BLaER1 (cell line): Measurements from ENCODE around the gene CLDN11.
A peak's percentile ranks its signal among the peaks of the same experiment; 100 is the strongest.

Experiments used
- H3K27ac ChIP-seq: shearing (Covaris generic); formaldehyde crosslinking; 2 replicates; pipeline ENCODE4 v1.8.1; 2022
- H3K27me3 ChIP-seq: shearing (Covaris generic); formaldehyde crosslinking; 2 replicates; pipeline ENCODE4 v1.8.1; 2022
- H3K36me3 ChIP-seq: shearing (Covaris generic); formaldehyde crosslinking; 2 replicates; pipeline ENCODE4 v1.8.1; 2022
- H3K4me1 ChIP-seq: shearing (Covaris generic); formaldehyde crosslinking; 2 replicates; pipeline ENCODE4 v1.8.1; 2022
- H3K4me2 ChIP-seq: shearing (Covaris generic); formaldehyde crosslinking; 2 replicates; pipeline ENCODE4 v1.8.1; 2022
- H3K4me3 ChIP-seq: shearing (Covaris generic); formaldehyde crosslinking; 2 replicates; pipeline ENCODE4 v1.8.1; 2022
- H3K9ac ChIP-seq: shearing (Covaris generic); formaldehyde crosslinking; 2 replicates; pipeline ENCODE4 v1.8.1; 2022
- H3K9me3 ChIP-seq: shearing (Covaris generic); formaldehyde crosslinking; 2 replicates; pipeline ENCODE4 v1.8.1; 2022
- H4K20me1 ChIP-seq: shearing (Covaris generic); formaldehyde crosslinking; 2 replicates; pipeline ENCODE4 v1.8.1; 2022
- Cebpa-rat ChIP-seq: shearing (Covaris generic); IDR thresholded peaks from 2 replicates; pipeline ENCODE4 v1.8.1; 2022

Gene CLDN11

DNA sequence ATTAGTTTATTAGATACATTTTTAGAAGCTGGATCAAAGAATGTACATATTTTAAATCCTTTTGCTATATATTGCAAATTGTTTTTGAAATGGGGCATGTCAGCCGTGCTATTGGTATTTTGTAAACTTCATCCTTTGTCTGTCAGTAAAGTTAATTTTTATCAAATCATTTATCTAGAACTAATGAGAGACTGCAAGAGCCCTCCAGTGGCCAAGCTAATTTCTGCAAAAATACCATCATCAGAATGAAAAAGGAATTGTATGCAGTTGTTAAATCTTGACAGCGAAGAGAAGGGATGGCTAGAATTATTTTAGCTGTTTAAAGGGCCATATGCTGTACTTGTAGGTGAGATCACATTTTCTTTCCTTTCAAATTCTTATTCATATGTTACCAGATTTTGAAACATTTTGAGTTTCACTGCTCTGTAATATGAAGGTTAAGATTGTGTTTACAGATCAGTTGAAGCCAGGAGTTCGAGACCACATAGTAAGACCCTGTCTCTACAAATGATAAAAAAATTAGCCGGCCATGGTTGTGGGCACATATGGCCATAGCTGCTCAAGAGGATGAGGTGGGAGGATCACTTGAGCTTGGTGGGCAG lies 8.1 kb upstream of the CLDN11 start:
- no peaks in the 10 kb centered on the region for H4K20me1 ChIP-seq
- no peaks in the 10 kb centered on the region for H3K36me3 ChIP-seq
- H3K4me1 ChIP-seq: no peaks in the 10 kb centered on the region
- no peak overlapping the region for H3K9ac ChIP-seq
- H3K4me3 ChIP-seq: no peak overlapping the region
- no peaks in the 10 kb centered on the region for H3K9me3 ChIP-seq
- H3K27me3 ChIP-seq: no peaks in the 10 kb centered on the region
- no peak overlapping the region for H3K27ac ChIP-seq
- H3K4me2 ChIP-seq: no peak overlapping the region
- TF ChIP-seq Cebpa-rat: no peak

DNA sequence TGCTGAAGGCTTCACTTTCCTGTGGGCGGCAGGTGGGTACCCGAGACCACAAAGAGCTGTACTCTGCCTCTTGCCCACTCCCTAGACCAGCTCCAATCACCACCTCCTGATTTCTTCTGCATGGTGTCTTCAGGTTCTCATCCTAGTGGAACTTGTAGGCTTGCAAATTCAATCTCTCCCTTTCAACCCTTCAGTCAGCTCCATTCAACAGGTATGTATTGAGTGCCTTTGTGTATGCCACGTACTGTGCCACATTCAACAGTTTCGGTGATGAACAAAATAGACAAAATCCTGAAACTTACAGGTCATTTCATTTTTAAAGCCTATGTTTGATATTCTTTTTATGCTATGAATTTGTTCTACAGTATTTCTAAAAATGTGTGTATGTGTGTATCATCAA lies 5.4 kb upstream of the CLDN11 start:
- H3K4me2 ChIP-seq: no peak overlapping the region
- H3K27ac ChIP-seq: no peak overlapping the region
- H3K4me3 ChIP-seq: no peak overlapping the region
- H3K9ac ChIP-seq: no peak overlapping the region
- peaks cover 15% of the 10 kb centered on the region for H3K27me3 ChIP-seq
- 0 out of 2 replicates have a peak, but pooled peaks cover 2% of the 10 kb centered on the region for H3K9me3 ChIP-seq
- no peak for TF ChIP-seq Cebpa-rat
- H3K36me3 ChIP-seq: no peaks in the 10 kb centered on the region
- peaks cover under 1% of the 10 kb centered on the region; the same call in 1 of the 2 replicates for H4K20me1 ChIP-seq
- no peaks in the 10 kb centered on the region for H3K4me1 ChIP-seq

DNA sequence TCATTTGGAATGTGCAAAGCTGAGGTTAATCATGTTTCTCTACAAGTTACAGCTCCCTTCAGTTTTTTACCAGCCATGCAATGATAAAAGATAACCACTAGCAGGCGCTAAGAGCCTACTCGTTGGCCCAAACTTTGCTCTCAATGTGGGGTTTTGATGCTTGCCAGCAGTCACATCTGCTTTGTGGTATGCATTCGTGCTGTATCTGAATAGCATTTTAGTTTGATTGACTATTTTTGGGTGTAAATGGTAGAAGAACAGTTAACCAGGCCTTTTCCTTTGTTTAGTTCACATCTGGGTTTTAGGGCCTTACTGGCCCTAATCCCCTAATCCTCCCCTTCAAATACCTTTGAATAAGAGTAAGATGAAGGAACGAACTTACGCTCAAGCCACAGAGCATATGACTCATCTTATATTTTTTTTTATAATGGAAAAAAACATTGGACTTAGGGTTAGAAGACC lies 4.4 kb upstream of the CLDN11 start:
- TF ChIP-seq Cebpa-rat: no peak

DNA sequence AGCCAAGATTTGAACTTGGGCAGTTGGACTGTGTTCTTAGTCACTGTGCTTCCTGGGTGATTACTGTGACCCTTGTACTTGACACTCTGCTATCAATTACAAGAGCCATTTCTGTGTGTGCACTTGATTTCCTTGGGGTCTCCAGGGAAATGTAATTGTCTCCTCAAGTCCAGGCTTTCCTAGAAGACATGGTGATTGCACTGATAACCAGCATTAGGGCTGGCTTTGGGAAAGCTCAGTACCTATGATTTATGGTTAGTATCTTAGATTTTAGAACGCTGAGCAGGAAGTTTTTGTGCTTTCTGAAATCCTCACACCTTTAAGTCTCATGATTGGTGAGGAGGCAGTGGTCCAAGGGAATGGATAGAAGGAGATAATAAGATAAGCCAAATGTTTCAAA lies 1.6 kb upstream of the CLDN11 start:
- Histone ChIP-seq H3K36me3 (no peaks in the 10 kb centered on the region), H3K4me1 (peaks cover 16% of the 10 kb centered on the region; the same call in 1 of the 2 replicates), H3K4me3 (no peak overlapping the region), H4K20me1 (peaks cover 17% of the 10 kb centered on the region; the same call in 1 of the 2 replicates), H3K4me2 (no peak overlapping the region), H3K9ac (no peak overlapping the region), H3K9me3 (peaks cover 21% of the 10 kb centered on the region), H3K27ac (no peak overlapping the region), H3K27me3 (peaks cover 40% of the 10 kb centered on the region)
- TF ChIP-seq Cebpa-rat: no peak

More for the DNA sequence above, 4.4 kb upstream of the CLDN11 start:
- Histone ChIP-seq H3K4me1 (peaks cover 8% of the 10 kb centered on the region; the same call in 1 of the 2 replicates), H3K4me2 (no peak overlapping the region), H3K9ac (no peak overlapping the region), H3K36me3 (no peaks in the 10 kb centered on the region), H3K27ac (no peak overlapping the region), H3K27me3 (peaks cover 24% of the 10 kb centered on the region), H4K20me1 (peaks cover 10% of the 10 kb centered on the region; the same call in 1 of the 2 replicates), H3K4me3 (no peak overlapping the region), H3K9me3 (peaks cover 11% of the 10 kb centered on the region)

DNA sequence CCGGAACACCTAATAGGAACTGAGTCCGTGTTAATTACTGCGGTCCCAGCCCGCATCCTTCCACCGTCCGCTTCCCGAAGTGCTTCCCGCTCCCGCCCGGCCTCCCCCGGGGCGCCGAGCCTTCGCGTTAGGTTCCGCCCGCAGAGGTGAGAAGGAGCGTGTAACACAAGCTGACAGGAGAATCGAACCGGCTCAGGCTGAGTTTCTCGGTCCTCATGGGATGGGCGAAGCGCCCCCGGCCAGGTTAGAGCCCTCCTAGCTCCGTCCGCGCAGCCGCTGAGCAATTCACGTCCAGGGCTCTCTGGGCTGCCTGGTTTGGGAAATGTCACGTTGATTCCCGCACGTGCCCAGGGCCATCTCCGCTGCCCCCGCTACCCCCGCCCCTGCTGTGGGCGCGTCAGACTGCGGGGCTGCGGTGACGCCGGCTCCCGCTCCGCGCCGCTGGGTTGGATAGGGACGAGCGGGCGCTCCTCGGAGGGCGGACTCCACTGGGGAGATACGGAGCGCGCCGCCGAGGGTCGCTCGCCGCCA lies 954 bp downstream of the CLDN11 start:
- H3K9me3 ChIP-seq: peaks cover 21% of the 10 kb centered on the region
- peak overlapping the region; percentile 40 for H3K4me2 ChIP-seq
- no peak overlapping the region for H3K9ac ChIP-seq
- H3K4me1 ChIP-seq: peaks cover 16% of the 10 kb centered on the region; the same call in 1 of the 2 replicates
- no peaks in the 10 kb centered on the region for H3K36me3 ChIP-seq
- TF ChIP-seq Cebpa-rat: no peak
- no peak overlapping the region for H3K27ac ChIP-seq
- peak overlapping the region; percentile 50 for H3K4me3 ChIP-seq
- H3K27me3 ChIP-seq: peaks cover 40% of the 10 kb centered on the region
- peaks cover 17% of the 10 kb centered on the region; the same call in 1 of the 2 replicates for H4K20me1 ChIP-seq

DNA sequence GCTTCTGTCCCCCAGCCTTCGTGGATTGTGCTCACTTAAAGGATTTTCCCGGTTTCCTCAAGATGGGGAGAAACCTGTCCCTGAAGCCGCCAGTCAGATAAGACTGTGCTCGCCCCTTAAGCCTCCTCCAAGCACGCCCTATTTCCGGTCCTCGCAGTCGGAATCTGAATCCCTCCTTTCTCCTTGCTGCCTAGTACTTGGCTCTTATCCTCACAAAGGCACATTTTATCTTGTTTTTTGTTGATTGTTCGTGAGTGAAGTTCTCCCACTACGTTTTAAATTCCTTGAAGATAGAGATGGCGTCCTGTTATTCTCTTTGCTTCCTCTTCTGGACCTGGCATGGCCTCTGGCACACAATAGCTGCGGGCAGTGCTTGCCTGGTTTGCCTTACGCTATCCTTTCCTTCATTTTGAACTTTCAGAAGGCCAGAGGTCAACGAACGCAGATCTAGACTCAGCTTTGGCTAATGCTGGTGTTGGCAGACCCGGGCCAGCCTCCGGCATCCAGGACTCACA lies 1.7 kb downstream of the CLDN11 start:
- H3K4me2 ChIP-seq: no peak overlapping the region
- H3K27me3 ChIP-seq: peaks cover 40% of the 10 kb centered on the region

DNA sequence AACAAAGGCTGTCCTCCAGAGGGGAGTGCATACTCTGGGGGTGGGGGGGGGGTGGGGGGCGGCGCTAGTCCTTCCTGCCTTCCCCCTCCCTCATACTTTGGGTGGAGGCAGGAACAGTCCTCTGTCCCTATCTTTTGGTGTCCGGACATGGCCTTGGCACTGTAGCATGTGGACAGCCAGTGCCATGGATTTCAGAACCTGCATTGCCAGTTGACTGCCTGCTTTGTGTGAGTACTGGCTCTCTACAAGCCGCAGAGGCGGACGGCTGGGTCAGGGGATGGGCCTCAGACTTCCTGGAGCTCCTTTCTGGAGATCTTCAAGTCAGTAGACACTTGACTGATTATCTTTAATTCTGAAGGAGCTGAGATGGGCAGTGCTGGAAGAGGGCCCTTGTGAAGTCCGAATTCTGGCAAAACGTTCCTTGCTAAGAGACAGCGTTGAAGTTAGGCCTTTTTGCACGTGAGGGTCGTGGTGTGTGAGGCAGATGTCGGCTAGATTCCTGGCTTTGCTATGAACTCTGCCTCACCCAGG lies 2.5 kb downstream of the CLDN11 start:
- Histone ChIP-seq H3K27me3 (peaks cover 40% of the 10 kb centered on the region), H3K4me2 (no peak overlapping the region), H3K9ac (no peak overlapping the region), H3K4me1 (peaks cover 16% of the 10 kb centered on the region; the same call in 1 of the 2 replicates), H3K36me3 (no peaks in the 10 kb centered on the region), H3K27ac (no peak overlapping the region), H4K20me1 (peaks cover 17% of the 10 kb centered on the region; the same call in 1 of the 2 replicates), H3K4me3 (no peak overlapping the region), H3K9me3 (peaks cover 21% of the 10 kb centered on the region)
- TF ChIP-seq Cebpa-rat: no peak

More for the DNA sequence above, 1.7 kb downstream of the CLDN11 start:
- Histone ChIP-seq H4K20me1 (peaks cover 17% of the 10 kb centered on the region; the same call in 1 of the 2 replicates), H3K9me3 (peaks cover 21% of the 10 kb centered on the region), H3K9ac (no peak overlapping the region), H3K4me1 (peaks cover 16% of the 10 kb centered on the region; the same call in 1 of the 2 replicates), H3K36me3 (no peaks in the 10 kb centered on the region), H3K4me3 (no peak overlapping the region), H3K27ac (no peak overlapping the region)
- no peak for TF ChIP-seq Cebpa-rat

DNA sequence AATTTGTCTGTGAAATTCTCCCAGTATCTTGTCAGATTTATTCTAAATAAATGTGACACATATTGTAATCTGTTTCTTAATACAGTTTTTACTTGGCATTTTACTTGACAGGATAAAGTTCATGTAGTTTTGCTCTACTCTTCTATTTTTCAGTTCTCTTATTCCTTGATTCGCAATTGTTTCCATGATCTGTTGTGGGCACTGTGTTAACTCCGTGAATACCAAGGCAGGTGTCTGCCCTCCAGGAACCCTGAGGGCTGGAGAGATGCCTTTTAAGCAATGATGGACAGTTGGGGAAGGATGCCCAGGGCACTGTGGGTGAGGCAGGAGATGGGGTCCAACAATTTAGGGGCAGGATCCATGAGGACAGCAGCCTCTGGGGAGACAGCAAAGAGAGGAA lies 3.1 kb downstream of the CLDN11 start:
- no peak overlapping the region for H3K4me3 ChIP-seq
- no peaks in the 10 kb centered on the region for H3K36me3 ChIP-seq
- peaks cover 17% of the 10 kb centered on the region; the same call in 1 of the 2 replicates for H4K20me1 ChIP-seq
- no peak for TF ChIP-seq Cebpa-rat
- peaks cover 21% of the 10 kb centered on the region for H3K9me3 ChIP-seq
- H3K27me3 ChIP-seq: peaks cover 40% of the 10 kb centered on the region
- no peak overlapping the region for H3K27ac ChIP-seq
- no peak overlapping the region for H3K9ac ChIP-seq
- peaks cover 16% of the 10 kb centered on the region; the same call in 1 of the 2 replicates for H3K4me1 ChIP-seq
- no peak overlapping the region for H3K4me2 ChIP-seq

DNA sequence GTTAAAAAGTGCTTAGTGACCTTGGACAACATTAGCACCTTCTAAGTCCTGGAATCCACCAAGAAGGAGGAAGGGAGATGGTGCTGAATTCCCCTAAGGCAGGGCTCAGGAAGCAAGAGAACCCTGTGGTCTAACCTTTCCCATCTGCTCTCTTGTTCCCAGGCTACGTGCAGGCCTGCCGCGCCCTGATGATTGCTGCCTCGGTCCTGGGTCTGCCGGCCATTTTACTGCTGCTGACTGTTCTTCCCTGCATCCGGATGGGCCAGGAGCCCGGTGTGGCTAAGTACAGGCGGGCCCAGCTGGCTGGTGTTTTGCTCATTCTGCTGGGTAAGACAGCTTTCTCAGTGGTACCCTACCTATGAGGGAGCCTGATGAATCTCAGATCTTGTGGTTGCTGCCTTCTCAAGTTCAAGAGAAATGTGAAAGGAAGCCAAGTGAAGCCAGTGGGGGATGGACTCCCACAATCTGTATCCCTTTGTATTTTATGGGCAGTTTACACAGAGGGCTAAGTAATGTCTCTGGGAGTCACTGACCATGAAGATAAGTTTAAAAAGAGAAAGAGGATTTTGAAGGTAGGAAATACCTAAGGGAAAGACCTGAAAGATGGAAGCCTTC lies 4.4 kb downstream of the CLDN11 start:
- no peak for TF ChIP-seq Cebpa-rat

More for the DNA sequence above, 4.4 kb downstream of the CLDN11 start:
- Histone ChIP-seq H3K36me3 (no peaks in the 10 kb centered on the region), H4K20me1 (peaks cover 17% of the 10 kb centered on the region; the same call in 1 of the 2 replicates), H3K9me3 (peaks cover 21% of the 10 kb centered on the region), H3K27ac (no peak overlapping the region), H3K4me2 (no peak overlapping the region), H3K4me1 (peaks cover 16% of the 10 kb centered on the region; the same call in 1 of the 2 replicates), H3K9ac (no peak overlapping the region), H3K27me3 (peaks cover 28% of the 10 kb centered on the region), H3K4me3 (no peak overlapping the region)
